Activated gamma-delta T cell treated with Interleukin-2 at 50 U/mL for 16 hours (primary cell): ENCODE measurements around the gene RASGRP2.

Experiments used
- DNase-seq: peaks from one replicate; pipeline ENCODE4 v3.0.0-alpha.2; 2020

The RASGRP2 gene

GRCh38 chr11:64743591-64744543, at the start of gene RASGRP2:
Gene RASGRP2, minus strand, starts transcription at chr11:64744142. Its CDS starts 1,276 bp downstream, at chr11:64742866.
- DNase-seq, result peak; percentile 92

GRCh38 chr11:64792482-64792881, 48.5 kb upstream of the RASGRP2 start:
- no peak for DNase-seq

GRCh38 chr11:64791781-64792291, 47.9 kb upstream of the RASGRP2 start:
- no peak for DNase-seq

DNA sequence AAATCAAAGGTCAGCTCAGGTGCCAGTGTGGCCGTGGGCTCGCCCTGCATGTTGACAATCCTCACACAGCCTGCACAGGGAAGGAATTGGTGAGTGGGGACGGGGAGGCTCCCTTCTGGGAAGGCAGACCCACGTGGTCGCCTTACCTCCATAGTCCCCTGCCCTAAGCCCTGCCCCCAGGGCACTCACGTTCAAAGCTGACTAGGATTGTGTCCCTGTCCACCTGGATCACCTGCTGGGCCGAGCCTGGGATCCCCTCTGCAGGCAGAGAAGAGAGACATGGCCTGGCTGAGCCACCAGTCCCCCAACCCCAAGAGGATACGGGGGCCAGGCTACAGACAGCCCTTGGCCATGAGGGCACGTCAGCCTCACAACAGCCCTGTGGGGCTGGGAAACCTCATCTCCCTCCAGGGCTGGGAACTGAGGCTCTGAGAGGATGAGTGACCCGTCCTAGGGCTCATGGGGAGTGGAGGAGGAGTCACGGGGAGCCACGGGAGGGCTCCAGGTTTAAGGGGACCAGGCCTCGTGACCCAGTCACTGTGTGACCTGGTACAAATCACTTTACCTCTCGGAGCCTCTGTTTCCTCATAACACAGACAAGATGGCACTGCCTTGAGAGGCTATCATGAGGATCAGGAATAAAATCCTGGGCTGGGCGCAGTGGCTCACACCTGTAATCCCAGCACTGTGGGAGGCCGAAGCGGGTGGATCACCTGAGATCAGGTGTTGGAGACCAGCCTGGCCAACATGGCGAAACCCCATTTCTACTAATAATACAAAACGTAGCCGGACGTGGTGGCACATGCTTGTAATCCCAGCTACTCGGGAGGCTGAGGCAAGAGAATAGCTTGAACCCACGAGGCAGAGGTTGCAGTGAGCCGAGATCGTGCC, 46.5 kb upstream of the RASGRP2 start:
- no peak for DNase-seq

DNA sequence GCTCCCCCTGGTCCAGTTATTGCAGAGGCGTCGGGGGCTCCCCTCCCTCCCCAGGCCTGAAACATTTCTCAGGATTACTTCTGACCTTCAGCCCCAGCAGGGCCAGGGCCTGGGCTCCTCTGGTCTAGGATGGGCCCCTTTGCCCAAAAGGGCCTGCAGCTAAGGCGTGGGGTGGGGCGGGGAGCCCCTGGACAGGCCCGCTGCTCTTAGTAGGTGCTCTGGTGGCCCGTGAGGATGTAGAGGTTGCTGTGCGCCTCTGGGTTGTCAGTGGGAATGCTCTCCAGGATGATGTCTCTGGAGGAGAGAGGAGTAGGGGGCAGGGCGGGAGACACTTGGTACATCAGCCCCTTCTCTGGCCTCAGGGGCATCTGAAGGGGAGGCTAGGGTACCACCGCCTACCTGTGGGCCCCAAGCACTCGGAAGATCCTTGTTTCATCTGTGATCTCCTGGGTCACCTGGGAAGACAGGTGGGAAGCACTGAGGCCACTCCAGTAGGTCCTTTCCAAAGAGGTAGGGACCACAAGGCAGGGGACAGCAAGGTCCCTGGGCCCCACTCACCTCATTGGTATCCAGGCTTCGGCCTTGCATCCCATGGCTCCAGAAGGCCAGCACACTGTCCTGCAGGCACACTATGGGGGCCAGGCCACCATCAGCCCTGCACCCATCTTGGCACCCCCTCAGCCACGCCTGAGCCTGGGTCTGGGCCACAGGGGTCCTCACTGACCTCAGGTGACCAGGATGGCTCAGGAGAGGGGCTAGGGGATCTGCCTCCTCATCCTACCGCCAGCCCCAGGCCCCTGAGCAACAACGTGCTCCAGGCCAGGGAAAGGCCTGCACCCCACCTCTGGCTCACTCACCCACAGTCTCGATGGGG, 45.6 kb upstream of the RASGRP2 start:
- no peak for DNase-seq

DNA sequence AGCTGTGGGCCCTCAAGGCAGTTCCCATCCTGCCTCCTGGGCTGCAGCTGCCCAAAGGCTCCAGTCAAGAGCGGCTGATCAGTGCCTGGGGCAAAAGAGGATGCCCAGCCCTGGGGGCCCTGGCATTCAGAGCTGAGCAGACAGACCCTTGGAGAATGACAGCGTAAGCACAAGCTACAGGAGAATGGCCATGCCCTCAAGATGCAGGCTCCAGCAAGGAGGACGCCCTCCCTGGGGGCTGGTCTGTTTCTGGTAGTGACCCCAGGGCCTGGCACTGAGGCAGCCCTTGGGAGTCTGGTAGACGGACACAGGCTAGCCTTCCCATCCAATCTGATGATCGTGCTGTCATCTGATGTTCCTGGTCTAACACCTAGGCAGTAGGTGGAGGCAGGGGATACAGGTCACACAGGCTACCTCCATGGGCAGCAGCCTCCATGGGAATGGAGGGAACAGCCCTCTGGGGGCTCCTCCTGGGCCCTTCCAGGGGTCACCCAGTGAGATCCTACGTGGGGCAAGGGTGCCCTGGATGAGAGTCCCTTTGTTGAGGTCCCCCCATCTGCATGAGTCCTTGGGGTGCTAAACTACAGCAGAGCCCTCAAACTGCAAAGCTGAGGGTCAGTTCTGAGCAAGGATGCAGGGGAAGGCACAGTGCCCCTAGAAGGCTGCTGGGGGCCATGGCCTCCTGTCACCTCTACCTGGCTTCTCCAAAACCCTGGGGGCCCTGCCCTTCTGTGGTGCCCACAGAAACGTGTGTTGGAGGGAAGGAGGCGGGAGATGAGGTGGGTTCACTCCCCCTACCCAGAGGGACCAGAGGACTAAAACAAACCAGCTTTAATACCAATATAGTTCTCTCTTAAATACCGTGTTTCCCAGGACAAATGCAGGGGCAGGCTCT, 44.6 kb upstream of the RASGRP2 start:
- DNase-seq, result no peak

DNA sequence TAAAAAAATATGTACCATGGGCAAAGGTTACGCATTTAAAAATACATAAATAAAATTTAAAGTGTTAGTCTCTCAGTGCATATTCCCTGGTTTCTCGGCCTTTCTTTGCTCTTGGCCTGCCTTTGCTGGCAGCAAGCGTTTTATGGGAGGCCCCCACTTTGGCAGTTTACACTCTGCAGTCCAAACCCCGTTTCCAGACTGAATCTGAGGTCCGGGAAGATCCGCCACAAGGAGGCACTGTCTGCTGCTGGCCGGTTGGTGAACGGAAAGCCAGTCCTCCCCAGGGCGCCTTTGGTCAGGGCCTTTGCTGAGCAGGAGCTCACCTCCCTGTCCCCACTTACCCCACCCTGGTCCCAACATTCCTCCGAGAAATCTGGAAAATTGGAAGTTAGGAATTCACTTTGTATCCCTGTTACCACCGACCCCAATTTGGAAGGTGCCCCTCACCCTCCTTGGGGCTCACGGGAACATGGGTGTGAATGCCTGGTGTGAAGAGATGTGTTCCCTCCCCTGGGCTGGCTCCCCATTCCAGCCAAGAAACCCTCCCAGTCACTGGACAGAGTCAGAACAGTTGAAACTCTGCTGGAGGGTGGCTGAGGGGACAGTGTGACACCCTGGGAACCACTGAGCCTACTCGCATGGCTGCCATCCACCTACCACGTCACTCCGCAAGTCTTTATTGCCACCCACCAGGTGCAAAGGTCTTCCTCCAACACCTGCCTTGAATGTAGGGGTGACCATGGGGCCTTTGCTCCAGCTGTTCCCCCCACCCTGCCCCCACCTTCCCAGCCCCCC, 43.8 kb upstream of the RASGRP2 start:
- DNase-seq, result peak; percentile 55

GRCh38 chr11:64786308-64786707, 42.4 kb upstream of the RASGRP2 start:
- DNase-seq, result no peak

DNA sequence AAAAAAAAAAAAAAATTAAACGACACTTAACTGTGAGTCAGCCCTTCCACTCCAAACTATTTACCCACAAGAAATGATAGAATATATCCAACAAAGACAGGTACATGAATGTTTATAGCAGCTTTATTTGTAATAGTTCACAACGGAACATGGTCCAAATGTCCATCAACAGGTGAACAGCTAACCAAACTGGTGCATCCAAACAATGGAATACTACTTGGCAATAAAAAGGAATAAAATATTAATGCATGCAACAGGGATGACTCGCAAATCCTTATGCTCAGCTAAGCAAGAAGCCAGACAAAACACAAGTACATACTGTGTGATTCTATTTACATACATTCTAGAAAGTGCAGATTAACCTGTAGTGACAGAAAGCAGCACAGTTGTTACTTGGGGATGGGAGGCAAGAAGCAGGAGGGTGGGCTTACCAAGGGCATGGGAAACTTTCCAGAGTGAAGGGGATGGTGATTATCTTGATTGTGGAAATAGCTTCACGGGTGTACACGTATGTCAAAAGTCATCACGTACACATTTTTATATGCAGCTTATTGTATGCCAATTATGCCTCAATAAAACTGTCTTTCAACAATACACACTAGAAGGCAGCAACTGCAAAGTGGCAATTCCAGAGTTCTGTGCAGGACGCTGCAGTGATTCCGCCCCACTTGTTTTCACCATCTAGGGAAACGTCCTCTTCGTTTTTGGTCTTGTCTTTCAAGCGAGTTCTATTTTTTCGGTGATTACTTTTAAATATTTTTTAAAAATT, 41.1 kb upstream of the RASGRP2 start:
- no peak for DNase-seq

GRCh38 chr11:64778473-64779298, 34.7 kb upstream of the RASGRP2 start, which contains the start of gene SF1:
Gene SF1, minus strand, starts transcription at chr11:64778542. Its CDS starts 150 bp downstream, at chr11:64778392.
- DNase-seq, result peak; percentile 99

GRCh38 chr11:64778223-64778472, 34.2 kb upstream of the RASGRP2 start:
- no peak for DNase-seq

GRCh38 chr11:64777449-64778222, 33.7 kb upstream of the RASGRP2 start:
- DNase-seq, result peak; percentile 81

- no peak for DNase-seq
These were observed 32.9 kb upstream of the RASGRP2 start for GRCh38 chr11:64776875-64777274.

DNA sequence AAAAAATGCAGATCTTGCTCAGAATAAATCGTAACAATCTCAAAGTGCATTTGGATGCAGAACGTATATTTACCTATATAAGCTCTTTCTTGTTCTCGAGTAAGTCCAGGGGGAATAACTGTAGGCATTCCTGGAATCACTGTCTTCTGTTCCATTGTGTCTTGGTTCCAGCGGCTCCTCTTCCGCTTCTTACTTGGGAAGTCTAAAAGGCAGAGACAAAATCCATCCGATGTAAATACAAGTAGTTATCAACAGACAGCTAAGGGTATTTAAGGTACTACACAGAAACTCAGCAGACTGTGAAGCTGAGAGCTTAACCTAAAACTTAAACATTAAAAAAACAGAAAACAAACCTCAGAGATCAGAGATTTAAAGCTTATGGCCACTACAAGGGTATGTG, 32.5 kb upstream of the RASGRP2 start:
- no peak for DNase-seq

- no peak for DNase-seq
These were observed 30.2 kb upstream of the RASGRP2 start for GRCh38 chr11:64774144-64774543.

GRCh38 chr11:64772303-64773018, 28.5 kb upstream of the RASGRP2 start:
- DNase-seq, result no peak

DNA sequence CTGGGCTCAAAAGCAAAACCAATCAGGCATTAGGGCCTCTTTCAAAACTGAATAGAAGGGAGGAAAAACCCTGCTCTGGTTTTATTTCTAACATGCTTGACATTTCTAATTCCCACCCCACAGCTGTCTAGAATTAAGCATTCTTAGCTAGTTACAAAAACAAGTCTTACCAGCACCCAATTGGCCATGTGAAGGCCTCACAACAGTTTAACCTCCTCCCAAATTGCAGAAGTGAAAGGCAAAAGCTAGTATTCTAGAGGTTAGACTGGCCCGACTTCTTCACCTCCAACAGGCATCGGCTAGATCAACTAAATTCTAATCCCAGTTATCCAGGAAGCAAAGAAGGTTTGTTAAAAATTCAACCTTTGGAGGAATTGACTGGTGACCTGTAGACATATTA, 27.9 kb upstream of the RASGRP2 start:
- DNase-seq, result no peak
